ENCODE results near the gene OTUD7B.
"Not testable (repeated sequence)": the region's sequence is repeated elsewhere in the genome, so short reads cannot be mapped to it uniquely, and the experiment has no call there.

OTUD7B gene

GRCh38 chr1:150053926-150054325, 43.4 kb upstream of the OTUD7B start:
- H2BK12ac ChIP-seq (ENCODE audit: low read length in 2 of 2), result no peak overlapping the region
- H3K9me3 ChIP-seq (ENCODE audit: control insufficient read depth, low read length), result no peaks in the 10 kb centered on the region
- H3K23ac ChIP-seq (ENCODE audit: low read length in 2 of 2), result no peak overlapping the region
- no peak overlapping the region for H3K18ac ChIP-seq (ENCODE audit: low read depth in 1 of 2, low read length in 2 of 2)
- no peak overlapping the region for H3K4me2 ChIP-seq (ENCODE audit: low read length, poor library complexity, severe bottlenecking)
- H3K9ac ChIP-seq (ENCODE audit: low read length), result no peak overlapping the region
- no peak overlapping the region for H2BK120ac ChIP-seq (ENCODE audit: low read depth, low read length)
- no peaks in the 10 kb centered on the region for H3K36me3 ChIP-seq (ENCODE audit: control insufficient read depth in 1 of 2, insufficient read depth in 2 of 2, low read depth in 1 of 2, low read length in 2 of 2)
- no peaks in the 10 kb centered on the region for H3K27me3 ChIP-seq (ENCODE audit: control insufficient read depth in 1 of 2, insufficient read depth in 1 of 2, low read length in 2 of 2)
- H3K4ac ChIP-seq (ENCODE audit: low read depth in 1 of 2, low read length in 2 of 2), result no peak overlapping the region
- H2AFZ ChIP-seq (ENCODE audit: low read depth, low read length), result no peak overlapping the region
- no peaks in the 10 kb centered on the region for H3K4me1 ChIP-seq (ENCODE audit: control insufficient read depth, insufficient read depth, low read depth, low read length)
- no peak overlapping the region for H2BK5ac ChIP-seq (ENCODE audit: low read depth, low read length, poor library complexity, severe bottlenecking)
- H3K14ac ChIP-seq (ENCODE audit: low read length in 2 of 2), result no peak overlapping the region
- no peak overlapping the region for H4K8ac ChIP-seq (ENCODE audit: low read length)
- H3K27ac ChIP-seq (ENCODE audit: low read length, poor library complexity, severe bottlenecking), result no peak overlapping the region
- no peak overlapping the region for H2BK15ac ChIP-seq (ENCODE audit: low read depth, poor library complexity, severe bottlenecking)
- no peak overlapping the region for H2AK5ac ChIP-seq (ENCODE audit: low read length, severe bottlenecking)
- H3K79me1 ChIP-seq (replicated peaks; ENCODE audit: low read length, poor library complexity, severe bottlenecking), result peaks cover 2% of the 10 kb centered on the region
- H3K4me3 ChIP-seq (ENCODE audit: insufficient read depth in 1 of 2, low read depth in 1 of 2, low read length in 2 of 2), result no peak overlapping the region
- WGBS, result 78% methylated on average over 3 of the region's 3 CpGs
- no peak overlapping the region for H4K91ac ChIP-seq (ENCODE audit: low read length)
- DNase-seq, result no peak

DNA sequence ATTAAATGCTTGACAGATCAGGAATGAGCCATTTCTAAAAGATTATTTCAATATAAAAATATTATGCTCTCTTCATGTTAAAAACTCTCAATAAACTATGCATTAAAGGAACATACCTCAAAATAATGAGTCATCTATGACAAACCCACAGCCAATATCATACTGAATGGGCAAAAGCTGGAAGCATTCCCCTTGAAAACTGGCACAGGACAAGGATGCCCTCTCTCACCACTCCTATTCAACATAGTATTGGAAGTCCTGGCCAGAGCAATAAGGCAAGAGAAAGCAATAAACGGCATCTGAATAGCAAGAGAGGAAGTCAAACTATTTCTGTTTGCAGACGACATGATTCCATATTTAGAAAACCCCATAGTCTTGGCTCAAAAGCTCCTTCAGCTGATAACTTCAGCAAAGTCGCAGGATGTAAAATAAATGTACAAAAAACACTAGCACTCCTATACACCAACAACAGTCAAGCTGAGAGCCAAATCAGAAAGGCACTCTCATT, 41.4 kb upstream of the OTUD7B start:
- 83% methylated on average over 3 of the region's 3 CpGs for WGBS
- H3K27ac ChIP-seq (ENCODE audit: low read length, poor library complexity, severe bottlenecking); H3K23ac ChIP-seq (ENCODE audit: low read length in 2 of 2): not testable (repeated sequence)

GRCh38 chr1:150051089-150051373, 40.5 kb upstream of the OTUD7B start:
- H3K4ac ChIP-seq (ENCODE audit: low read depth in 1 of 2, low read length in 2 of 2), result no peak overlapping the region
- H2BK120ac ChIP-seq (ENCODE audit: low read depth, low read length), result no peak overlapping the region
- H3K9me3 ChIP-seq (ENCODE audit: control insufficient read depth, low read length), result no peaks in the 10 kb centered on the region
- H3K4me2 ChIP-seq (ENCODE audit: low read length, poor library complexity, severe bottlenecking), result no peak overlapping the region
- no peak overlapping the region for H4K91ac ChIP-seq (ENCODE audit: low read length)
- H2AK5ac ChIP-seq (ENCODE audit: low read length, severe bottlenecking), result no peak overlapping the region
- no peak overlapping the region for H3K4me3 ChIP-seq (ENCODE audit: insufficient read depth in 1 of 2, low read depth in 1 of 2, low read length in 2 of 2)
- H2BK15ac ChIP-seq (ENCODE audit: low read depth, poor library complexity, severe bottlenecking), result no peak overlapping the region
- H3K27me3 ChIP-seq (ENCODE audit: control insufficient read depth in 1 of 2, insufficient read depth in 1 of 2, low read length in 2 of 2), result no peaks in the 10 kb centered on the region
- 67% methylated on average over 6 of the region's 7 CpGs for WGBS
- no peak overlapping the region for H2AFZ ChIP-seq (ENCODE audit: low read depth, low read length)
- no peak overlapping the region for H2BK12ac ChIP-seq (ENCODE audit: low read length in 2 of 2)
- peaks cover 2% of the 10 kb centered on the region for H3K79me1 ChIP-seq (replicated peaks; ENCODE audit: low read length, poor library complexity, severe bottlenecking)
- no peaks in the 10 kb centered on the region for H3K4me1 ChIP-seq (ENCODE audit: control insufficient read depth, insufficient read depth, low read depth, low read length)
- H3K36me3 ChIP-seq (ENCODE audit: control insufficient read depth in 1 of 2, insufficient read depth in 2 of 2, low read depth in 1 of 2, low read length in 2 of 2), result peaks cover 0 to 5% of the 10 kb centered on the region in 2 experiments
- H2BK5ac ChIP-seq (ENCODE audit: low read depth, low read length, poor library complexity, severe bottlenecking), result no peak overlapping the region
- no peak overlapping the region for H3K9ac ChIP-seq (ENCODE audit: low read length)
- H3K14ac ChIP-seq (ENCODE audit: low read length in 2 of 2), result no peak overlapping the region
- DNase-seq, result no peak
- no peak overlapping the region for H3K23ac ChIP-seq (ENCODE audit: low read length in 2 of 2)
- H3K27ac ChIP-seq (ENCODE audit: low read length, poor library complexity, severe bottlenecking), result no peak overlapping the region
- no peak overlapping the region for H4K8ac ChIP-seq (ENCODE audit: low read length)
- no peak overlapping the region for H3K18ac ChIP-seq (ENCODE audit: low read depth in 1 of 2, low read length in 2 of 2)

More for the DNA sequence above, 41.4 kb upstream of the OTUD7B start:
- H3K9me3 ChIP-seq (ENCODE audit: control insufficient read depth, low read length); H2BK120ac ChIP-seq (ENCODE audit: low read depth, low read length); H3K18ac ChIP-seq (ENCODE audit: low read depth in 1 of 2, low read length in 2 of 2); H3K4me3 ChIP-seq (ENCODE audit: insufficient read depth in 1 of 2, low read depth in 1 of 2, low read length in 2 of 2); H2BK5ac ChIP-seq (ENCODE audit: low read depth, low read length, poor library complexity, severe bottlenecking); H3K79me1 ChIP-seq (replicated peaks; ENCODE audit: low read length, poor library complexity, severe bottlenecking); H4K91ac ChIP-seq (ENCODE audit: low read length); H2BK15ac ChIP-seq (ENCODE audit: low read depth, poor library complexity, severe bottlenecking); H2AFZ ChIP-seq (ENCODE audit: low read depth, low read length); H3K14ac ChIP-seq (ENCODE audit: low read length in 2 of 2); H3K27me3 ChIP-seq (ENCODE audit: control insufficient read depth in 1 of 2, insufficient read depth in 1 of 2, low read length in 2 of 2); H3K36me3 ChIP-seq (ENCODE audit: control insufficient read depth in 1 of 2, insufficient read depth in 2 of 2, low read depth in 1 of 2, low read length in 2 of 2); H3K9ac ChIP-seq (ENCODE audit: low read length); DNase-seq; H2AK5ac ChIP-seq (ENCODE audit: low read length, severe bottlenecking); H3K4ac ChIP-seq (ENCODE audit: low read depth in 1 of 2, low read length in 2 of 2); H4K8ac ChIP-seq (ENCODE audit: low read length); H3K4me2 ChIP-seq (ENCODE audit: low read length, poor library complexity, severe bottlenecking); H3K4me1 ChIP-seq (ENCODE audit: control insufficient read depth, insufficient read depth, low read depth, low read length); H2BK12ac ChIP-seq (ENCODE audit: low read length in 2 of 2): not testable (repeated sequence)

DNA sequence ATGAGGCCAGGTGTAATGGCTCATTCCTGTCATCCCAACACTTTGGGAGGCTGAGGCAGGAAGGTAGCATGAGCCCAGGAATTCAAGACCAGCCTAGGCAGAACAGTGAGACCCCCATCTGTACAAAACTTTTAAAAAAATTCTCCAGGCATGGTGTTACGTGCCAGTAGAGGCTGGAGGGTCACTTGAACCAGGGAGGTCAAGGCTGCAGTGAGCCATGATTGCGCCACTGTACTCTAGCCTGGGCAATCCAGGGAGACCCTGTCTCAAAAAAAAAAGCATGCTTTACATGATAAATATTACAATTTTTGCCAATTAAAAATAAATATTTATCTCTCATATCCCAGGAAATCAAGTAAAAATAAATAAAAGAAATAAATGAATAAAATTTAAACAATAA, 39.4 kb upstream of the OTUD7B start:
- Histone ChIP-seq H3K79me1 (replicated peaks; ENCODE audit: low read length, poor library complexity, severe bottlenecking) (peaks cover 2% of the 10 kb centered on the region), H2BK12ac (ENCODE audit: low read length in 2 of 2) (no peak overlapping the region), H3K9me3 (ENCODE audit: control insufficient read depth, low read length) (no peaks in the 10 kb centered on the region), H3K14ac (ENCODE audit: low read length in 2 of 2) (no peak overlapping the region), H4K91ac (ENCODE audit: low read length) (no peak overlapping the region), H3K4me2 (ENCODE audit: low read length, poor library complexity, severe bottlenecking) (no peak overlapping the region), H2BK5ac (ENCODE audit: low read depth, low read length, poor library complexity, severe bottlenecking) (no peak overlapping the region), H3K4me3 (ENCODE audit: insufficient read depth in 1 of 2, low read depth in 1 of 2, low read length in 2 of 2) (no peak overlapping the region), H3K18ac (ENCODE audit: low read depth in 1 of 2, low read length in 2 of 2) (no peak overlapping the region), H2AFZ (ENCODE audit: low read depth, low read length) (no peak overlapping the region), H3K27ac (ENCODE audit: low read length, poor library complexity, severe bottlenecking) (no peak overlapping the region), H3K36me3 (ENCODE audit: control insufficient read depth in 1 of 2, insufficient read depth in 2 of 2, low read depth in 1 of 2, low read length in 2 of 2) (peaks cover 0 to 5% of the 10 kb centered on the region in 2 experiments), H2BK120ac (ENCODE audit: low read depth, low read length) (no peak overlapping the region), H4K8ac (ENCODE audit: low read length) (no peak overlapping the region), H3K27me3 (ENCODE audit: control insufficient read depth in 1 of 2, insufficient read depth in 1 of 2, low read length in 2 of 2) (no peaks in the 10 kb centered on the region), H2AK5ac (ENCODE audit: low read length, severe bottlenecking) (no peak overlapping the region), H3K23ac (ENCODE audit: low read length in 2 of 2) (no peak overlapping the region), H3K9ac (ENCODE audit: low read length) (no peak overlapping the region), H2BK15ac (ENCODE audit: low read depth, poor library complexity, severe bottlenecking) (no peak overlapping the region), H3K4me1 (ENCODE audit: control insufficient read depth, insufficient read depth, low read depth, low read length) (no peaks in the 10 kb centered on the region), H3K4ac (ENCODE audit: low read depth in 1 of 2, low read length in 2 of 2) (no peak overlapping the region)
- DNase-seq, result no peak
- WGBS, result 80% methylated on average over 1 of the region's 2 CpGs
